Stimulated activated effector memory CD8-positive, alpha-beta T cell treated with anti-CD3 and anti-CD28 coated beads, Interleukin-12 subunit alpha, Interleukin-12 subunit beta, amount 100 ng/mL, for 72 hours (primary cell): ENCODE results near the gene C1QA.

Experiments used
- ATAC-seq: fragments of 150-1000 bp; cut with Tn5 transposase; 2 replicates; pipeline ENCODE4 v1.10.0; 2021
- DNase-seq, 2 donors: peaks; one replicate each; pipeline ENCODE4 v3.0.0; 2021 to 2022; ENCODE audit warnings: low spot score in 2 of 2
- H3K27ac Mint-ChIP-seq: one replicate; pipeline ENCODE4 v1.8.0; 2022; ENCODE audit warnings: mild to moderate bottlenecking, mixed read lengths
- H3K36me3 Mint-ChIP-seq: one replicate; pipeline ENCODE4 v1.8.0; 2022; ENCODE audit warnings: mild to moderate bottlenecking, mixed read lengths
- H3K4me1 Mint-ChIP-seq: one replicate; pipeline ENCODE4 v1.8.0; 2022; ENCODE audit warnings: mixed read lengths
- H3K4me3 Mint-ChIP-seq: one replicate; pipeline ENCODE4 v1.8.0; 2022; ENCODE audit warnings: mild to moderate bottlenecking, mixed read lengths
- H3K9me3 Mint-ChIP-seq: one replicate; pipeline ENCODE4 v1.8.0; 2022; ENCODE audit warnings: mixed read lengths

Gene C1QA

GRCh38 chr1:22602060-22602740, 34.2 kb upstream of the C1QA start:
- DNase-seq = no peak
- no peaks in the 10 kb centered on the region for H3K36me3 Mint-ChIP-seq
- H3K4me3 Mint-ChIP-seq = no peak overlapping the region
- H3K4me1 Mint-ChIP-seq = no peaks in the 10 kb centered on the region
- no peaks in the 10 kb centered on the region for H3K9me3 Mint-ChIP-seq
- H3K27ac Mint-ChIP-seq = no peak overlapping the region
- ATAC-seq = no peak

- Mint-ChIP-seq H3K4me1 (no peaks in the 10 kb centered on the region), H3K36me3 (no peaks in the 10 kb centered on the region), H3K27ac (no peak overlapping the region), H3K9me3 (no peaks in the 10 kb centered on the region), H3K4me3 (no peak overlapping the region)
- DNase-seq (no peak), ATAC-seq (no peak)
These were observed 30.3 kb upstream of the C1QA start for GRCh38 chr1:22606161-22606560.

DNA sequence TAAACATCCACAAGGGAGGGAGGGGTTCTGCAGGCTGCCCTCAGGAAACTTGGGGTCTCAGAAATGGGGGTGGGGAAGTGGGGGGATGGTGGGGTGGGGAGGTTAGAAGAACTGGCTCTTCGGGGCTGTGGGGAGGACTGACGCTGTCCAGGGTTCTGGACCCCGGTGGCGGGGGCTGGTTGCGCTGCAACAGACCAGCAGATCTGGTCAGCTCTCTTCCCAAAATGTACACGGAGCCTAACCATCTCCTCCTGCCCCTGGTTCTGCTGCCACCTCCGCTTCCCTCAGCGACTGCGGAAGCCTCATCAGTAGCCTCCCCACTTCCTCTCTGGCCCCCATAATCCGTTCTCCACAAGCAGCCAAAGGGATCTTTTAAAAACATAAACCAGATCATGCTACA, 29.3 kb upstream of the C1QA start:
- Mint-ChIP-seq H3K36me3 (no peaks in the 10 kb centered on the region), H3K4me3 (no peak overlapping the region), H3K4me1 (no peaks in the 10 kb centered on the region), H3K9me3 (no peaks in the 10 kb centered on the region), H3K27ac (no peak overlapping the region)
- ATAC-seq (no peak), DNase-seq (no peak)

DNA sequence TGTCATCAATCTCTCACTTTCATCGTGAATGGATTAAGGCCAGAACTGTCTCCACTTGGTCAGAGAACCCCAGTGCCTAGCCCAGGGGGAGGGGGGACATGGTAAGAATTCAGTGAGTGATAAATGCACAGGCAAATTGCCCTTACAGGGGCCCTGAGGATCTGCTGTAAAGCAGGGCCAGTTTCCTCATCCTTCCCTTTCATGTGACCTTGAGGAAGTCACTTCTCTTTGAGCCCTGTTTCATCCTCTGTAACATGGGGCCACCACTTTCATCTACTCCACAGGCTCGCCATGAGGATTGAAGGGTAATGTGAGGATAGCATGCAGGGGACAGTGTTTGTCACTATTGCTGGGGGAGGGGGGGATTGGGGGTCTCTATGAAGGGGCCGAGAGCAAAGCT, 28.1 kb upstream of the C1QA start:
- H3K4me3 Mint-ChIP-seq = no peak overlapping the region
- H3K36me3 Mint-ChIP-seq = no peaks in the 10 kb centered on the region
- no peak overlapping the region for H3K27ac Mint-ChIP-seq
- H3K4me1 Mint-ChIP-seq = no peaks in the 10 kb centered on the region
- H3K9me3 Mint-ChIP-seq = no peaks in the 10 kb centered on the region
- DNase-seq (no peak), ATAC-seq (no peak)

GRCh38 chr1:22609291-22609690, 27.1 kb upstream of the C1QA start:
- no peak overlapping the region for H3K4me3 Mint-ChIP-seq
- no peaks in the 10 kb centered on the region for H3K4me1 Mint-ChIP-seq
- no peak for DNase-seq
- no peak overlapping the region for H3K27ac Mint-ChIP-seq
- ATAC-seq = no peak
- no peaks in the 10 kb centered on the region for H3K36me3 Mint-ChIP-seq
- H3K9me3 Mint-ChIP-seq = no peaks in the 10 kb centered on the region

DNA sequence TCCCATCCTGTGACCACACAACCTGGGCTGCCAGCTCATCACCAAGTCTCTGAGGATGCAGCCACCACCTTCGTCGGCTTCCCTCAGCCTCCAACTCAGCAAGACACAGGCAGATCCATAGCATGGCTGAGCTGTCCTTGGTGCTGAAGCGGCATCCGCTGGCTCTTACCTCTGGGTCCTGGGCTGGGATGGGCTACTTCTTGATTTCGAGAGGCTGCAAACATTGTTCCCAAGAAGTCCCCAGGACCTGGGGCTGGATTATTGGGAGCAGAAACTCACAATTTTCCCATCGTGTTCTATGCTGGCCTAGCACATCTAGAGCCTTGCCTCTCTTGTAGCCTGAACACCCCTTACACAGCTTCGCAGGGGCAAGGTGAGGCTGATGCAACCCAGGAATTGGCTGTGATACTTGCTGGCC, 24.9 kb upstream of the C1QA start:
- H3K4me3 Mint-ChIP-seq = no peak overlapping the region
- ATAC-seq = no peak
- no peak overlapping the region for H3K27ac Mint-ChIP-seq
- no peaks in the 10 kb centered on the region for H3K36me3 Mint-ChIP-seq
- DNase-seq = no peak
- no peaks in the 10 kb centered on the region for H3K9me3 Mint-ChIP-seq
- H3K4me1 Mint-ChIP-seq = no peaks in the 10 kb centered on the region

DNA sequence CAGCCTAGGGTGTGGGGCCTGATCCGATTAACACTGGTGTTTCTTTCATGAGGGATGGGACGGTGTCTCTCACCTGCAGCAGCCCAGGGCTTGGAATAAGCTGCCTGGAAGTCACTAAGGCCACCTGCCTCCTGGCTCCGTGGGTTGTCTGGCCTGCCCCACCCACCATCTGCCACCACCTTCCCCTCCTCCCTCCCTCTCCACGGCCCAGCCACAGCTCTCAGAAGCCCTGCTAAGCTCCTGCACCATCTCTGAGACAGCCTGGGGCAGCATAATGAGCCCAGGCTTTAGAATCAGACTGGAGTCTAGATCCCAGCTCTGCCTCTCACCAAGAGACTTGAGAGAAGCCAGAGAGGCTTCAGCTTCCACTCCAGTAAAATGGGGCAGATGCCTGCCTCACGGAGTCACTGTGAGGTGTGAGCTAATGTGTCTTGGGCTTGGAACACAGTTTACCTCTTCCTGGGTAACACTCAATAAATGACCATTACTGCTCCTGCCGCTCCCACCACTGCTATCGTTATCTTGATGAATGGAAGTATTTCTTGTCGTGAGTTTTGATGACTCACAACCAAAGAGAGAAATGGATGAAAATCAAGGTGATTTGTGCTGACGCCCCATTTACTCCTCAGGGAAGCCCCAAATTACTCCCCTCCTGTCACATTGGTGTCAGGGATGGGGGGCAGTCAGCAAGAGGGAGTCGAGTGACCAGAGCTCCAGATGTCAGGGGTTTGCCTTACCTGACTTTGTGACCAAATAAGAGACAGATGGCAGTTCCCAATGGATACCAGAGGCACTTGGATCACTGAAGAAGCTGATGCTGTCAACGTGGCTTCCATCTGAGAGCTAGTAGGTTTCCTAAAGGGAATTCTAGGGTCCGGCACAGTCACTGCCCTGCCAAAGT, 23.5 kb upstream of the C1QA start:
- no peak for DNase-seq
- H3K4me3 Mint-ChIP-seq = no peak overlapping the region
- H3K36me3 Mint-ChIP-seq = no peaks in the 10 kb centered on the region
- no peaks in the 10 kb centered on the region for H3K9me3 Mint-ChIP-seq
- H3K4me1 Mint-ChIP-seq = no peaks in the 10 kb centered on the region
- no peak overlapping the region for H3K27ac Mint-ChIP-seq
- ATAC-seq = no peak

DNA sequence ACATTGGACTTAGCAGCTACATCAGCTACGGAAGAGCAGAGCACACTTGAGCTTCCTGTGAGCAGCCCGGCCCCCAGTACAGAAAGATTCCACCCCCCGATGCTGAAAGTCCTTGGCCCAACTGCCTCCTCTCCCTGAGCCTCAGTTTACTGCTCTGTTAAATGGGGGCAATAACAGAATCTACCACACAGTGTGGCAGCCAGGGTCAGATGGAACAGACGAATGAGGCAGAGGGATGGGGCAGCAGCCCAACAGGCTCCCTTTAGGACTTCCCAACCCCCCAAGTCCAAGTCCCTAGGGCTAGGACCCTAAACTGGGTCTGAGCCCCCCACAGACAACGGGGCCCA, 22.9 kb upstream of the C1QA start:
- no peaks in the 10 kb centered on the region for H3K4me1 Mint-ChIP-seq
- H3K9me3 Mint-ChIP-seq = no peaks in the 10 kb centered on the region
- H3K36me3 Mint-ChIP-seq = no peaks in the 10 kb centered on the region
- no peak for ATAC-seq
- no peak for DNase-seq
- H3K27ac Mint-ChIP-seq = no peak overlapping the region
- no peak overlapping the region for H3K4me3 Mint-ChIP-seq

GRCh38 chr1:22613951-22614350, 22.5 kb upstream of the C1QA start:
- ATAC-seq (no peak), DNase-seq (no peak)
- no peaks in the 10 kb centered on the region for H3K4me1 Mint-ChIP-seq
- no peak overlapping the region for H3K4me3 Mint-ChIP-seq
- H3K36me3 Mint-ChIP-seq = no peaks in the 10 kb centered on the region
- H3K27ac Mint-ChIP-seq = no peak overlapping the region
- no peaks in the 10 kb centered on the region for H3K9me3 Mint-ChIP-seq

DNA sequence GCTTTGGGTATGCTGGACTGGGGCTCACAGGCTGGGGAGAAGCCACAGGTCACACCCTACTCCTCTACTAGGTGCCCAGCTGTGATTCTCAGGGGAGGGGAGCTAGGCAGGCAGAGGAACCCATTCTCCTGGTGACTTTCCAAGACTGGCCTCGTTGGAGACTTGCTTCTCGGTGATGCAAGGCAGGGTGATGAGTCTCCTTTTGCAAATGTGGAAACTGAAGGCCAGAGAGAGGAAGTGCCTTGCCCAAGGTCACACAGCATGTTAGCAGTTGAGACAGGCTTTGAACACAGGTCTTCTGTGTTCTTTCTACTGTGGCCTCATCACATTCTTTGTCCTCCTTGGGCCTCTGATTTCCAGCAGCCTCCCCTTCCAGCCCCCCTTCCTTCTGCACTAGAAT, 20.5 kb upstream of the C1QA start:
- Mint-ChIP-seq H3K36me3 (no peaks in the 10 kb centered on the region), H3K9me3 (no peaks in the 10 kb centered on the region), H3K4me1 (no peaks in the 10 kb centered on the region), H3K4me3 (no peak overlapping the region), H3K27ac (no peak overlapping the region)
- ATAC-seq = no peak
- DNase-seq = no peak

GRCh38 chr1:22616571-22616970, 19.9 kb upstream of the C1QA start:
- Mint-ChIP-seq H3K27ac (no peak overlapping the region), H3K4me1 (no peaks in the 10 kb centered on the region)
- ATAC-seq = no peak

DNA sequence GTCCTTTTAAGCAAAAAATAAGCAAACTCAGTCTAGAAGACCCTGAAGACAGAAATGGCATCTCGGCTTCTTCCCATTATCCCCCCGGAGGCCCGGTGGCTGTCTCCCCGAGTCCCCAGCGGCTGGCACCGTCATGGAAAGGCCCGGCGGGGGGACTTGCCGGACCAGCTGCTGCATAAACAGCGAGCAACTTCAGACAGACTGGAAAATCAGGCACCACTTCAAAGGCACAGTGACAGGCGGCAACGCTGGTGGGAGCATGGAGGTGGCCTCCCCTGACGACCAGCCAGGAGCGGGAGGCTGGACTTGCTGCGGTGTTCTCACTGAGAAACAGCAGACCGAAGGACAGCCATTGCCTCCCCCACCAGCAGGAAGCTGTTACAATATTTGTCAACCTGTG, 18.4 kb upstream of the C1QA start:
- DNase-seq (no peak), ATAC-seq (no peak)
- H3K4me1 Mint-ChIP-seq = no peaks in the 10 kb centered on the region
- H3K36me3 Mint-ChIP-seq = no peaks in the 10 kb centered on the region
- no peak overlapping the region for H3K27ac Mint-ChIP-seq
- H3K9me3 Mint-ChIP-seq = no peaks in the 10 kb centered on the region
- H3K4me3 Mint-ChIP-seq = no peak overlapping the region

More at GRCh38 chr1:22616571-22616970, 19.9 kb upstream of the C1QA start:
- H3K4me3 Mint-ChIP-seq = no peak overlapping the region
- no peak for DNase-seq
- H3K36me3 Mint-ChIP-seq = no peaks in the 10 kb centered on the region
- no peaks in the 10 kb centered on the region for H3K9me3 Mint-ChIP-seq

DNA sequence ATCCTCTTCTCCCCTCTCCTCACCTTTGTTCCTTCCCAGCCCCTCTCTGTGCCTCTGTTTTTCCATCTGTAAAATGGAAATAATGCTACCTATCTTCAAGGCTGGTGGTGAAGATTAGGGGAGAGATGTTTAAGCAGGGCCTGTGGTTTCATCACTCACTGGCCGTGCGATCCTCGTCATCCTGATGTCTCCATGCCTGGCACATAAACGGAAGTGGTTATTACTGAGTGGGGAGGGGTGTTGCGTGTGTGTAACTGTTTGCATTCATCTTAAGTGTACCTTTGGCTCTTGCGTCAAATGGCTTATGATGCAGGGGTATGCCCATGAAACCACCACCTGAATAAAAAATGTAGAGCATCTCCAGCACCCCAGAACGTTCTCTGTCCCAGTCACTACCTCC, 17.2 kb upstream of the C1QA start:
- DNase-seq (no peak), ATAC-seq (no peak)
- no peak overlapping the region for H3K4me3 Mint-ChIP-seq
- H3K9me3 Mint-ChIP-seq = no peaks in the 10 kb centered on the region
- no peak overlapping the region for H3K27ac Mint-ChIP-seq
- H3K36me3 Mint-ChIP-seq = no peaks in the 10 kb centered on the region
- no peaks in the 10 kb centered on the region for H3K4me1 Mint-ChIP-seq

DNA sequence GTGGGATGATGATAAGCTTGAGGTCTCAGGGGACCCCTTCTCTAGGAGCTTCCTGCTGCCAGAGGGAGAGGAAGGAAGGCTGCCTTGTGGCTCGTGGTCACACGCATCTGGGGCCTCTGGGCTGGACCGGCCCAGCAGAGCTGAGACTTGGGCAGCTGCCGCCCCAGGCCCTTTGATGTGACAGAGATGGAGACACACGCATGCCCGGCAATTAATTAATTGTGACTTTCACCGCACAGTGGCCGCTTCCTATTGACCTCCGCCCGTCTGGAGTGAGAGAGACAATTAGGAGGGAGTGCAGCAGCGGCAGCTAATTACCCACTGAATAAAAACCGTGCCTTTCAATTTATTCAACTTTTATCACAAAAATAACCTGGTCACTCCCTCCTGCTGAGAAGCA, 16.6 kb upstream of the C1QA start:
- Mint-ChIP-seq H3K27ac (no peak overlapping the region), H3K4me1 (no peaks in the 10 kb centered on the region), H3K4me3 (no peak overlapping the region), H3K36me3 (no peaks in the 10 kb centered on the region), H3K9me3 (no peaks in the 10 kb centered on the region)
- ATAC-seq = no peak
- no peak for DNase-seq

- ATAC-seq = no peak
- no peak overlapping the region for H3K4me3 Mint-ChIP-seq
- H3K36me3 Mint-ChIP-seq = no peaks in the 10 kb centered on the region
- H3K9me3 Mint-ChIP-seq = no peaks in the 10 kb centered on the region
- H3K4me1 Mint-ChIP-seq = no peaks in the 10 kb centered on the region
- DNase-seq = no peak
- no peak overlapping the region for H3K27ac Mint-ChIP-seq
These were observed 14.7 kb upstream of the C1QA start for GRCh38 chr1:22621761-22622160.

DNA sequence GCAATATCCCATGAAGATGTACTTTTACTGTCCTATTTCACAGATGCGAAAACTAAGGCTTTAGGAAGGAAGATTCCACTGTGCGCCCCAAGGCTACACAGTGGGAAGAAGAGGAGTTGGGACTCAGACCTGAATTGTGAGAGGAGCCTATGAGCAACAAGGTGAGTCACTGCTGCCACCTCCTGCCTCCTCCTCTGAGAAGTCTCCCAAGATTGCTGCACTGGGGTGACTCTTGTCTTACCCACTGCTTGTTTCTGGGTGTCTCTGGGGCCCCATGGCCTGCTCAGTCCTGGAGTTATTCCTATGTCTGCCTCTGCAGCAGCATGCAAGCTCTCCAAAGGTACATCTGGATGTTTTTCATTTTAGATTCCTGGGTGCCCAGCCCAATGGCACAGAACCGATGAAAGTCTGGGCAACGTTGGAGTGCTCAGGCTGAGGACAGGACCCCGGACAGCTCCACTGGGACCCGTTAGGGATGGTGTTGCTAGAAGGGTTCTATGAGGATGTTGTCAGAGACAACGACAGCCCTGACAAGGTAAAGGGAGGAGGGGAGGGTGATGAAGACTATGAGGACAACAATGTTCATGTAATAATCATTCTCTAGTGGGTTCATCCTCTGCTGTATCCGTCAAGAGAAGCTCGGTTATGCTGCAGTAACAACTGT, 11.0 kb upstream of the C1QA start:
- no peaks in the 10 kb centered on the region for H3K4me1 Mint-ChIP-seq
- H3K36me3 Mint-ChIP-seq = no peaks in the 10 kb centered on the region
- no peak overlapping the region for H3K27ac Mint-ChIP-seq
- no peak overlapping the region for H3K4me3 Mint-ChIP-seq
- ATAC-seq = no peak
- no peak for DNase-seq
- no peaks in the 10 kb centered on the region for H3K9me3 Mint-ChIP-seq
